ENCODE results near the gene LIPT2. TPM values are rescaled to one million over a fixed set of nuclear protein-coding genes. Genes with fewer than 3 reads are reported as not detected.

Gene LIPT2
- total and polyA plus RNA-seq, 2 experiments from 2014 or later: 8.2 to 16.9 TPM

DNA sequence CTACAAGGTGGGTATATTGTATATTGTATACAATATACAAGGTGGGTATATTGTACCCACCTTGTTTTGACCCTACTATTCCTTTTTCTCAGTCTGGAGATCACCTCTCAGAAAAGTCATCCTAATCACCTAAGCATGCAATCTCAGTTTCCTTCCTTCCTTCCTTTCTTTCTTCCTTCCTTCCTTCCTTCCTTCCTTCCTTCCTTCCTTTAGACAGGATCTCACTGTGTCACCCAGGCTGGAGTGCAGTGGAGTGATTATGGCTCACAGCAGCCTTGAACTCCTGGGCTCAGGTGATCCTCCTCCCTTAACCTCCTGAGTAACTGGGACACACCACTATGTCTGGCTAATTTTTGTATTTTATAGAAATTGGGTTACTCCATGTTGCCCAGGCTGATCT is 25.0 kb downstream of the LIPT2 start (continued):
- TF ChIP-seq, protein P1, sequence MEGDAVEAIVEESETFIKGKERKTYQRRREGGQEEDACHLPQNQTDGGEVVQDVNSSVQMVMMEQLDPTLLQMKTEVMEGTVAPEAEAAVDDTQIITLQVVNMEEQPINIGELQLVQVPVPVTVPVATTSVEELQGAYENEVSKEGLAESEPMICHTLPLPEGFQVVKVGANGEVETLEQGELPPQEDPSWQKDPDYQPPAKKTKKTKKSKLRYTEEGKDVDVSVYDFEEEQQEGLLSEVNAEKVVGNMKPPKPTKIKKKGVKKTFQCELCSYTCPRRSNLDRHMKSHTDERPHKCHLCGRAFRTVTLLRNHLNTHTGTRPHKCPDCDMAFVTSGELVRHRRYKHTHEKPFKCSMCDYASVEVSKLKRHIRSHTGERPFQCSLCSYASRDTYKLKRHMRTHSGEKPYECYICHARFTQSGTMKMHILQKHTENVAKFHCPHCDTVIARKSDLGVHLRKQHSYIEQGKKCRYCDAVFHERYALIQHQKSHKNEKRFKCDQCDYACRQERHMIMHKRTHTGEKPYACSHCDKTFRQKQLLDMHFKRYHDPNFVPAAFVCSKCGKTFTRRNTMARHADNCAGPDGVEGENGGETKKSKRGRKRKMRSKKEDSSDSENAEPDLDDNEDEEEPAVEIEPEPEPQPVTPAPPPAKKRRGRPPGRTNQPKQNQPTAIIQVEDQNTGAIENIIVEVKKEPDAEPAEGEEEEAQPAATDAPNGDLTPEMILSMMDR (conservative IDR thresholded peaks at IDR 0.05; ENCODE audit: low read depth in 2 of 2): no peak
- no peak for TF ChIP-seq JUNB (IDR thresholded peaks at IDR 0.05; ENCODE audit: unreplicated experiment)
- TF ChIP-seq ZNF114 (CRISPR knock-in tag; IDR thresholded peaks at IDR 0.05): no peak
- no peak for TF ChIP-seq STAT1 (IDR thresholded peaks at IDR 0.05; ENCODE audit: unreplicated experiment)

DNA sequence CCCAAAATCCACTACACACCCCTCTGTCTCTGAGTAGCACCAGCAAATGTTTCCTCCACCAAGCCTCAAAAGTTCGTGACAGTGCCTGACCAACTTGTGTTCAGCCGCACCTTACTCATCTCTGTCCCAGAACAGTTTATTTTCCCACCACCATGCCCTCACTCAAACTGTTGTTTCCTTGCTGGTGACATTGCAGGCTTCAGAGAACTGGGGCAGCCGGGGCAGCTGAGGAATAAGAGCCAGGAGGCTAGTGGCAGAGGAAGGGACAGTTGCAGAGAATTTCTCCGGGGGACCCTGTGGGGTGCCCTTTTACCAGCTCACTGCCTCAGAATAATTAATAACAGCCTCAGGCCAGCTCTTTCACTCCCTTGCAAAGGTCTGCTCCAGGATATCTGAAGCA is 25.5 kb downstream of the LIPT2 start:
- peak overlapping the region; percentile 84 for H3K4me2 ChIP-seq
- no peaks in the 10 kb centered on the region for H3K36me3 ChIP-seq (ENCODE audit: insufficient read depth)
- no peak overlapping the region for H3K27ac ChIP-seq (ENCODE audit: low read depth)
- TF ChIP-seq ZNF114 (CRISPR knock-in tag; IDR thresholded peaks at IDR 0.05) (no peak), POLR2AphosphoS5 (IDR thresholded peaks at IDR 0.05; ENCODE audit: low read depth) (no peak), NANOG (IDR thresholded peaks at IDR 0.05; ENCODE audit: borderline replicate concordance) (no peak), ZNF462 (CRISPR knock-in tag; IDR thresholded peaks at IDR 0.05) (no peak), ZNF331 (CRISPR knock-in tag; IDR thresholded peaks at IDR 0.05; ENCODE audit: low read depth) (no peak), STAT1 (IDR thresholded peaks at IDR 0.05; ENCODE audit: unreplicated experiment) (no peak), JUNB (IDR thresholded peaks at IDR 0.05; ENCODE audit: unreplicated experiment) (no peak), EZH2 (IDR thresholded peaks at IDR 0.05; ENCODE audit: low read depth, unreplicated experiment) (no peak), EZH2phosphoT487 (IDR thresholded peaks at IDR 0.05; ENCODE audit: unreplicated experiment) (no peak)
- TF ChIP-seq, protein P1 (conservative IDR thresholded peaks at IDR 0.05; ENCODE audit: low read depth in 2 of 2): no peak
- TF ChIP-seq, protein P2, sequence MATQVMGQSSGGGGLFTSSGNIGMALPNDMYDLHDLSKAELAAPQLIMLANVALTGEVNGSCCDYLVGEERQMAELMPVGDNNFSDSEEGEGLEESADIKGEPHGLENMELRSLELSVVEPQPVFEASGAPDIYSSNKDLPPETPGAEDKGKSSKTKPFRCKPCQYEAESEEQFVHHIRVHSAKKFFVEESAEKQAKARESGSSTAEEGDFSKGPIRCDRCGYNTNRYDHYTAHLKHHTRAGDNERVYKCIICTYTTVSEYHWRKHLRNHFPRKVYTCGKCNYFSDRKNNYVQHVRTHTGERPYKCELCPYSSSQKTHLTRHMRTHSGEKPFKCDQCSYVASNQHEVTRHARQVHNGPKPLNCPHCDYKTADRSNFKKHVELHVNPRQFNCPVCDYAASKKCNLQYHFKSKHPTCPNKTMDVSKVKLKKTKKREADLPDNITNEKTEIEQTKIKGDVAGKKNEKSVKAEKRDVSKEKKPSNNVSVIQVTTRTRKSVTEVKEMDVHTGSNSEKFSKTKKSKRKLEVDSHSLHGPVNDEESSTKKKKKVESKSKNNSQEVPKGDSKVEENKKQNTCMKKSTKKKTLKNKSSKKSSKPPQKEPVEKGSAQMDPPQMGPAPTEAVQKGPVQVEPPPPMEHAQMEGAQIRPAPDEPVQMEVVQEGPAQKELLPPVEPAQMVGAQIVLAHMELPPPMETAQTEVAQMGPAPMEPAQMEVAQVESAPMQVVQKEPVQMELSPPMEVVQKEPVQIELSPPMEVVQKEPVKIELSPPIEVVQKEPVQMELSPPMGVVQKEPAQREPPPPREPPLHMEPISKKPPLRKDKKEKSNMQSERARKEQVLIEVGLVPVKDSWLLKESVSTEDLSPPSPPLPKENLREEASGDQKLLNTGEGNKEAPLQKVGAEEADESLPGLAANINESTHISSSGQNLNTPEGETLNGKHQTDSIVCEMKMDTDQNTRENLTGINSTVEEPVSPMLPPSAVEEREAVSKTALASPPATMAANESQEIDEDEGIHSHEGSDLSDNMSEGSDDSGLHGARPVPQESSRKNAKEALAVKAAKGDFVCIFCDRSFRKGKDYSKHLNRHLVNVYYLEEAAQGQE (IDR thresholded peaks at IDR 0.05; ENCODE audit: unreplicated experiment): no peak

More for the DNA sequence above, 25.5 kb downstream of the LIPT2 start:
- Mint-ChIP-seq H3K9me3 (no peaks in the 10 kb centered on the region), H3K27me3 (ENCODE audit: insufficient read depth, low read depth, poor library complexity) (peaks cover 11% of the 10 kb centered on the region), H3K4me3 (peak overlapping the region; percentile 68), H3K4me1 (peaks cover 18% of the 10 kb centered on the region), H3K36me3 (ENCODE audit: low read depth) (no peaks in the 10 kb centered on the region), H3K27ac (peak overlapping the region; percentile 24; the same call in 1 of the 2 replicates)
- ATAC-seq (peak; percentile 8), DNase-seq (ENCODE audit: low spot score) (peak; percentile 8)
- H2AFZ ChIP-seq: peak overlapping the region; percentile 97
- peaks cover 13% of the 10 kb centered on the region for H3K4me1 ChIP-seq (ENCODE audit: insufficient read depth)
- peaks cover 11% of the 10 kb centered on the region; the same call in 1 of the 2 replicates for H3K27me3 ChIP-seq (ENCODE audit: insufficient read depth)
- H3K9me2 ChIP-seq (ENCODE audit: insufficient read depth): peaks cover 25% of the 10 kb centered on the region
- H3K4me3 ChIP-seq: peak overlapping the region; percentile 72; the same call in 1 of the 2 replicates
- H3K79me2 ChIP-seq (replicated peaks; ENCODE audit: insufficient read depth): no peaks in the 10 kb centered on the region
- H4K20me1 ChIP-seq (replicated peaks; ENCODE audit: insufficient read depth): no peaks in the 10 kb centered on the region
- H3F3A ChIP-seq (replicated peaks; ENCODE audit: low read depth): no peaks in the 10 kb centered on the region
